ENCODE results near the gene RIT1. TPM values are rescaled to one million over a fixed set of nuclear protein-coding genes. Genes with fewer than 3 reads are reported as not detected.
A peak's percentile ranks its signal among the peaks of the same experiment; 100 is the strongest.

The RIT1 gene
- total RNA-seq, 1 experiment from 2014 or later: 12.8 TPM

DNA sequence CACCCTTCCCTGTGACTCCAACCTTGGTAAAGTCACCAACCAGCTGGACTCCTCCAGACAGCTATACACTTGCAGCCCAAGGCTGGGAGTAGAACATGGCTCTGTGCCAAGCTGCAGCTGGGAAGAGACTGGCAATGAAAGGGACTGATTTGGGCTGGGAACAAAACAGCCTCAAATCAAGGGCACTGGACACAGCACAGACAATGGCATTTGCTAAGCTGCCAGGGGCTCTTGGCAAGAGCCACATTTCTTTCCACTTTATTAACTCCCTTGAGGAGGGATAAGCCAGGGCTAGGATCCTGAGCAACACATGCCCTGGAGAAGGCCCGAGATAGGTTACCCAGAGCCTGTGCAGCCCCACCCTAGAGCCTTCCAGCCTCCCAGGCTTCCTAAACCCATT, 39.8 kb downstream of the RIT1 start:
- DNase-seq: no peak
- no peak overlapping the region for H2AFZ ChIP-seq (ENCODE audit: low read length)
- H3K79me2 ChIP-seq (ENCODE audit: low read length): peaks cover 31% of the 10 kb centered on the region
- H3K9me3 ChIP-seq (ENCODE audit: low read length): no peaks in the 10 kb centered on the region
- H3K27me3 ChIP-seq (ENCODE audit: low read length): no peaks in the 10 kb centered on the region
- H4K20me1 ChIP-seq (ENCODE audit: insufficient read depth, low read depth, low read length): no peaks in the 10 kb centered on the region
- H3K4me1 ChIP-seq (ENCODE audit: low read length): no peaks in the 10 kb centered on the region
- no peaks in the 10 kb centered on the region for H3K36me3 ChIP-seq (ENCODE audit: insufficient read depth, low read length)
- no peak overlapping the region for H3K9ac ChIP-seq (ENCODE audit: low read length)
- no peak overlapping the region for H3K4me2 ChIP-seq (ENCODE audit: low read depth, low read length, poor library complexity, severe bottlenecking)
- no peak overlapping the region for H3K4me3 ChIP-seq (ENCODE audit: low read length)
- H3K27ac ChIP-seq (ENCODE audit: low read length): no peak overlapping the region
- H3K9me2 ChIP-seq (replicated peaks; ENCODE audit: insufficient read depth, low read length): no peaks in the 10 kb centered on the region

DNA sequence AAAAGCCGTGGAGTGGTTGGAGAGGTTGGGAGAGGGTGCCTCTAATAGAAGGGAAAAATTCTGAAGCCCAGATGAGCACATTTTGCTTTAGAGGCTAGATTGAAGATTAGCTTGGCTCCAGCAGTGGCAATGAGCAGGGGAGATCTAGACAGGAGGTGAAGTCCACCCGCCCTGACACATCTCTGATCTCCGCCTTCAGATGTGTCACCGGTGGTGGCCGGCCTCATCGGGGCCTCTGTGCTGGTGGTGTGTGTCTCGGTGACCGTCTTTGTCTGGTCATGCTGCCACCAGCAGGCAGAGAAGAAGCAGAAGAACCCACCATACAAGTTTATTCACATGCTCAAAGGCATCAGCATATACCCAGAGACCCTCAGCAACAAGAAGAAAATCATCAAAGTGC, 43.4 kb downstream of the RIT1 start:
- H3K36me3 ChIP-seq (ENCODE audit: insufficient read depth, low read length): no peaks in the 10 kb centered on the region
- H3K4me2 ChIP-seq (ENCODE audit: low read depth, low read length, poor library complexity, severe bottlenecking): no peak overlapping the region
- H2AFZ ChIP-seq (ENCODE audit: low read length): no peak overlapping the region
- H3K27ac ChIP-seq (ENCODE audit: low read length): no peak overlapping the region
- H3K79me2 ChIP-seq (ENCODE audit: low read length): peaks cover 54% of the 10 kb centered on the region
- H3K27me3 ChIP-seq (ENCODE audit: low read length): no peaks in the 10 kb centered on the region
- no peaks in the 10 kb centered on the region for H3K9me3 ChIP-seq (ENCODE audit: low read length)
- no peak overlapping the region for H3K9ac ChIP-seq (ENCODE audit: low read length)
- peak; percentile 23 for DNase-seq
- no peaks in the 10 kb centered on the region for H3K9me2 ChIP-seq (replicated peaks; ENCODE audit: insufficient read depth, low read length)
- no peaks in the 10 kb centered on the region for H3K4me1 ChIP-seq (ENCODE audit: low read length)
- H4K20me1 ChIP-seq (ENCODE audit: insufficient read depth, low read depth, low read length): no peaks in the 10 kb centered on the region
- H3K4me3 ChIP-seq (ENCODE audit: low read length): no peak overlapping the region

DNA sequence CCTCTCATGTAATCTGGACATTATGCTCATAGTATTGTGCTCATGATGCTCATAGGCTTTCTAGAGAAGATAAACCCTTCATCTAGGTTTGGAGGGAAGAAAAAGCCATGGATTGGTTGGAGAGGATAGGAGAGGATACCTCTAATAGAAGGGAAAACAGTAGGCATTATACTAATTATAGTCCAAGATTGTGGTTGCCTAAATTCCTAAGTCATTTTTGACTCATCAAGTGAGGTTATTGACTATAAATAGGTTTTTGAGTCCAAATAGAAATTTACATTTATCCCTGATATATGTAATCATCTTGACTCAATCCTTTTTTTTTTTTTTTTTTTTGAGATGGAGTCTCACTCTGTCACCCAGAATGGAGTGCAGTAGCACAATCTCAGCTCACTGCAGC, 46.8 kb downstream of the RIT1 start:
- Histone ChIP-seq H2AFZ (ENCODE audit: low read length) (no peak overlapping the region), H3K4me3 (ENCODE audit: low read length) (no peak overlapping the region), H3K79me2 (ENCODE audit: low read length) (peaks cover 66% of the 10 kb centered on the region), H3K9me3 (ENCODE audit: low read length) (no peaks in the 10 kb centered on the region), H3K4me2 (ENCODE audit: low read depth, low read length, poor library complexity, severe bottlenecking) (no peak overlapping the region), H3K36me3 (ENCODE audit: insufficient read depth, low read length) (no peaks in the 10 kb centered on the region), H3K27me3 (ENCODE audit: low read length) (no peaks in the 10 kb centered on the region), H4K20me1 (ENCODE audit: insufficient read depth, low read depth, low read length) (no peaks in the 10 kb centered on the region), H3K9ac (ENCODE audit: low read length) (no peak overlapping the region), H3K27ac (ENCODE audit: low read length) (no peak overlapping the region), H3K4me1 (ENCODE audit: low read length) (peaks cover 13% of the 10 kb centered on the region), H3K9me2 (replicated peaks; ENCODE audit: insufficient read depth, low read length) (no peaks in the 10 kb centered on the region)
- no peak for DNase-seq

DNA sequence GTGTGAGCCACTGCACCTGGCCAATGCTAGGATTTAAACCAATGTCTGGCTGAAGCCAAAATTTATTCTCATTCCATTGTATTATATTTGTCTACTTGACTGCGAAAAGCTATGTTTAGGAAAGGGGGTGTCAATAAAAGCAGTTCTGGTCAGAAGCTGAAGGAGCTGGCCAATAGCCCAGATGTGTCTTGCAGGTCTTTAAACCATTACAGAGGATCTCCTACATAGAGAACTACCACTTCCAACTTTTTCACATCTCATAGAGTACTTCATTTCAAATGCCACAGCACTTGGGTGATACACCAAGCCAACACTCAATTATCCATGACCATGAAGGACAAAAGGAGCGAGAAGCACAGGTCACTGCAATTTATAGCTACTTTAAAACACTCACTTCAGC, 49.3 kb downstream of the RIT1 start:
- no peak for DNase-seq
- Histone ChIP-seq H2AFZ (ENCODE audit: low read length) (no peak overlapping the region), H3K9me3 (ENCODE audit: low read length) (no peaks in the 10 kb centered on the region), H3K79me2 (ENCODE audit: low read length) (peaks cover 59% of the 10 kb centered on the region), H4K20me1 (ENCODE audit: insufficient read depth, low read depth, low read length) (no peaks in the 10 kb centered on the region), H3K4me1 (ENCODE audit: low read length) (peaks cover 29% of the 10 kb centered on the region), H3K27me3 (ENCODE audit: low read length) (no peaks in the 10 kb centered on the region), H3K4me3 (ENCODE audit: low read length) (no peak overlapping the region), H3K27ac (ENCODE audit: low read length) (no peak overlapping the region), H3K36me3 (ENCODE audit: insufficient read depth, low read length) (no peaks in the 10 kb centered on the region), H3K4me2 (ENCODE audit: low read depth, low read length, poor library complexity, severe bottlenecking) (no peak overlapping the region), H3K9ac (ENCODE audit: low read length) (no peak overlapping the region), H3K9me2 (replicated peaks; ENCODE audit: insufficient read depth, low read length) (no peaks in the 10 kb centered on the region)

DNA sequence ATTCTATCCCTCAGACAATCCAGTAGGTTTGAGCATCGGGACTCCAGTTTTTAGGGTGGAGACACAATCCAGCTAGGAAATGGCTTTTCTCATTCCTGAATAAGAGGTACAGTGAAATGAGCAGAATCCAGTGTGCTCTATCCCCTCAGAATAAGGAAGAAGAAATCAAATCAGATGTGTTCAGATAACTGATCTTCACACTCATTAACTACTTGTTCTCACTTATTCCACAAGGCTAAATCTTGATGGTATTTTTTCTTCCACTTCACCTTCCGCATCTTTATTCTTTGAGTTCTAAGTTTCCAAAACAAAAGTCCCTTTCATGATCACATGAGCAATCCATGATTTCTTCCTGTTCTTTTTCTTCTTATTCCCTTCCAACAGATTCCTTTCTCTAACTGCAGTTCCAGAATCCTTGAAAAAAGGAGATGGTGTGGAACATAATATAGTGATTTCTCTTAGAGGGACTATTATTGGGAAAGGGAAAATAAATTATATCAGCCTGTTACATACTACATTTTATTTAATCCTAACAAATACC, 50.1 kb downstream of the RIT1 start:
- Histone ChIP-seq H3K9ac (ENCODE audit: low read length) (peak overlapping the region; percentile 81), H3K4me1 (ENCODE audit: low read length) (peaks cover 34% of the 10 kb centered on the region), H3K36me3 (ENCODE audit: insufficient read depth, low read length) (no peaks in the 10 kb centered on the region), H3K4me3 (ENCODE audit: low read length) (peak overlapping the region; percentile 85), H3K79me2 (ENCODE audit: low read length) (peaks cover 67% of the 10 kb centered on the region), H3K27ac (ENCODE audit: low read length) (peak overlapping the region; percentile 82), H3K27me3 (ENCODE audit: low read length) (no peaks in the 10 kb centered on the region), H3K9me3 (ENCODE audit: low read length) (no peaks in the 10 kb centered on the region), H2AFZ (ENCODE audit: low read length) (0 out of 2 replicates have a peak overlapping the region, but pooled peaks have one; percentile 69), H3K9me2 (replicated peaks; ENCODE audit: insufficient read depth, low read length) (no peaks in the 10 kb centered on the region), H4K20me1 (ENCODE audit: insufficient read depth, low read depth, low read length) (no peaks in the 10 kb centered on the region), H3K4me2 (ENCODE audit: low read depth, low read length, poor library complexity, severe bottlenecking) (peak overlapping the region; percentile 92)
- DNase-seq: no peak

DNA sequence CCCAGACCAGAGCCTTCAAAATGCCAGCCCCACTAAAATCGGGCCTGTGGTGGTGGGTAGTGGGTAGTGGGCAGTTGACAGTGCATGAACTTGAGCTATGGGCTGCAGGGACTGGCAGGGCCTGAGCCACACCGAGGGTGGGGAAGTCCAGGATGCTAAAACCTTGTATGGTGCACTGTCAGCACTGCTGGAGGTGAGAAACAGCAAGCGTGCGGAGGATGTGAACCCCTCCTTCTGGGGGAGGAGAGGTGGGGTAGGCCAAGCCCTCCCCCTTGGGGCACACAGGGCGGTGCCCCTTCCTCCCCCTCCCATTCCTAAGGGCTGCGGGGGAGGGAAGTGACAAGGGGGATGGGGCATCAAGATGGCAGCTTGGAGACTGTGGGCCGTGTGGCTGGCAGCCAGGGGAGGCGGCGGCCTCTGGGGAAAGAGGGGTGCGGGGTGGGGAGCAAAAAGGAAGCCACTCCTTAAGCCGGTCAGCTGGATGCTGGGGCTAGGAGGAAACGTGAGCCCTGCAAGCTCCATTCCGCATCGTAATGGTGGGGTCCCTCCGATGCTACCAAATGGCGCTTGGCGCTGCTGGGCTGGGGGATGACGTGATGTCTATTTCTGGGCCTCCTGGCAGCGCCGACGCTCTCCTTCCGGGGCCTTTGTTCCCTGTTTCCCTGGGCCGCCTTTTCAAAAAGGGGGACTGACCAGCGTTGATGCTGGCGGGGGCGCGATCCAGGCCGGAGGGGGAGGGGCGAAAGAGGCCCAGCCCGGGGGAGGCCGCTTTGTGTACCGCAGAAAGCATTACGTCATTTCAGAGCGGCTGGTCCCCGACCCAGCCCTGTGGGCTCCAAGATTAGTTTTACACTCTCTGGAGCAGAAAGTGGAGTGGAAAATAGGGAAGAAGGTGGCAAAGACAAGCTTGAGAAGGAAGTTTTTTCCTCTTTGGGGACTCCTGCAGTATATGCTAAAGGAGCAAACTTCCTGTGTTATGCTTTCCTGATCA, 51.0 kb downstream of the RIT1 start:
- peak; percentile 93 for DNase-seq
- H3K4me3 ChIP-seq (ENCODE audit: low read length): peak overlapping the region; percentile 85
- H3K9me3 ChIP-seq (ENCODE audit: low read length): no peaks in the 10 kb centered on the region
- no peaks in the 10 kb centered on the region for H3K27me3 ChIP-seq (ENCODE audit: low read length)
- H3K9ac ChIP-seq (ENCODE audit: low read length): peak overlapping the region; percentile 81
- peaks cover 37% of the 10 kb centered on the region for H3K4me1 ChIP-seq (ENCODE audit: low read length)
- no peaks in the 10 kb centered on the region for H3K9me2 ChIP-seq (replicated peaks; ENCODE audit: insufficient read depth, low read length)
- peak overlapping the region; percentile 69 for H2AFZ ChIP-seq (ENCODE audit: low read length)
- H3K79me2 ChIP-seq (ENCODE audit: low read length): peaks cover 71% of the 10 kb centered on the region
- peak overlapping the region; percentile 92 for H3K4me2 ChIP-seq (ENCODE audit: low read depth, low read length, poor library complexity, severe bottlenecking)
- H3K36me3 ChIP-seq (ENCODE audit: insufficient read depth, low read length): peaks cover 2% of the 10 kb centered on the region; the same call in 1 of the 2 replicates
- no peaks in the 10 kb centered on the region for H4K20me1 ChIP-seq (ENCODE audit: insufficient read depth, low read depth, low read length)
- peak overlapping the region; percentile 82 for H3K27ac ChIP-seq (ENCODE audit: low read length)

DNA sequence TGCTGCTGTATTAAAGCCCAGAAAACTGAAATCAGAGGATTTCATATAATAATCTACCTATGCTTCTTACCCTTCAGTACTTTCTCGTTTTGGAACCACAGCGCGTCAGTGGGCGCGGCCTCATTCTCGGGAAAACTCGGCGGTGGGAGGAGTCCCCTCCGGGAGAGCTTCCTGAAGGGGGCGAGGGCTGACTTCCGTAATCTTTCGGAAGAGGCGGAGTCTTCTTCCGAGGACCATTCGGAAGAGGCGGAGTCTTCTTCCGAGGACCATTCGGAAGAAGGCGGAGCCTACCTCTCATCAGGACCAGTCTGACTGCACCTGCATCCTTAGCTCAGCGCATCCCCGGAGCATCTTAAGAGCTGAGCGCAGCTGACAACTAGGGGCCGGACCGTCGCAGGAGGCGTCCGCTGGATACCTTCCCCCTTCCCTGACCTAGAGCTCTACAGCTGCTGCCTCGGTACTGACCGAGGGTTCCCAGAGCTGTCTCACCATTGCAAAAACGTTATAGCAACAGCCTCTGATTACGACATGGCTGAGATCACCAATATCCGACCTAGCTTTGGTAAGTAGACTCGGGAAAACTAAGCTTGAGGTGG, 51.8 kb downstream of the RIT1 start, which contains the start of gene SYT11:
TSS of gene SYT11 (plus strand) at position 334 of the 596 bp plus-strand sequence. CDS start at position 529, 195 bp downstream.
- H3K27ac ChIP-seq (ENCODE audit: low read length): peak within 1 kb of the TSS; percentile 82
- H3K4me3 ChIP-seq (ENCODE audit: low read length): peak within 1 kb of the TSS; percentile 85
- no peaks in the 10 kb centered on the region for H4K20me1 ChIP-seq (ENCODE audit: insufficient read depth, low read depth, low read length)
- peaks cover 72% of the 10 kb centered on the region for H3K79me2 ChIP-seq (ENCODE audit: low read length)
- H3K9ac ChIP-seq (ENCODE audit: low read length): peak within 1 kb of the TSS; percentile 81
- H2AFZ ChIP-seq (ENCODE audit: low read length): peak within 1 kb of the TSS; percentile 79
- DNase-seq: peak; percentile 99
- H3K27me3 ChIP-seq (ENCODE audit: low read length): no peaks in the 10 kb centered on the region
- no peaks in the 10 kb centered on the region for H3K9me2 ChIP-seq (replicated peaks; ENCODE audit: insufficient read depth, low read length)
- peaks cover 37% of the 10 kb centered on the region for H3K4me1 ChIP-seq (ENCODE audit: low read length)
- peak within 1 kb of the TSS; percentile 92 for H3K4me2 ChIP-seq (ENCODE audit: low read depth, low read length, poor library complexity, severe bottlenecking)
- peaks cover 9% of the 10 kb centered on the region; the same call in 1 of the 2 replicates for H3K36me3 ChIP-seq (ENCODE audit: insufficient read depth, low read length)
- no peaks in the 10 kb centered on the region for H3K9me3 ChIP-seq (ENCODE audit: low read length)

DNA sequence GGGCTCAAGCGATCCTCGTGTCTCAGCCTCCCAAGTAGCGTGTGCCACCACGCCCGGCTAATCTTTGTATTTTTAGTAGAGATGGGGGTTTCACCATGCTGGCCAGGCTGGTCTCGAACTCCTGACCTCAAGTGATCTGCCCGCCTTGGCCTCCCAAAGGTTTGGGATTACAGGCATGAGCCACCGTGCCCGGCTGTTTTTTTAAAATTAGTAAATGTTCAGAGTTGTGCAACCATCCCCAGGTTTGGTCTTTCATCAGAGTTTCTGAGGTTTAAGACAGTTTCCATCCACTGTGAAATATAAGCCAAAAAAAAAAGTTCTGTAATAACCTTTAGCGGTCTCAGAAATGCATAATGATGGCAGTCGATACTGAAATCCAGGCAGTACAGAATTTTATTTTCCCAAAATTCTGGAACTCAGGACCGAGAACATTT, 52.3 kb downstream of the RIT1 start:
- Histone ChIP-seq H3K79me2 (ENCODE audit: low read length) (peaks cover 68% of the 10 kb centered on the region), H2AFZ (ENCODE audit: low read length) (peak overlapping the region; percentile 79), H3K9ac (ENCODE audit: low read length) (peak overlapping the region; percentile 74), H3K27ac (ENCODE audit: low read length) (peak overlapping the region; percentile 82), H3K36me3 (ENCODE audit: insufficient read depth, low read length) (peaks cover 10% of the 10 kb centered on the region; the same call in 1 of the 2 replicates), H3K9me2 (replicated peaks; ENCODE audit: insufficient read depth, low read length) (no peaks in the 10 kb centered on the region), H3K9me3 (ENCODE audit: low read length) (no peaks in the 10 kb centered on the region), H4K20me1 (ENCODE audit: insufficient read depth, low read depth, low read length) (no peaks in the 10 kb centered on the region), H3K4me3 (ENCODE audit: low read length) (peak overlapping the region; percentile 85), H3K4me1 (ENCODE audit: low read length) (peaks cover 37% of the 10 kb centered on the region), H3K27me3 (ENCODE audit: low read length) (no peaks in the 10 kb centered on the region), H3K4me2 (ENCODE audit: low read depth, low read length, poor library complexity, severe bottlenecking) (peak overlapping the region; percentile 92)
- no peak for DNase-seq
